Measurements from ENCODE around the gene SMTN.

- no peak for TF ChIP-seq POLR2A (IDR thresholded peaks at IDR 0.05)
- TF ChIP-seq, protein P1, sequence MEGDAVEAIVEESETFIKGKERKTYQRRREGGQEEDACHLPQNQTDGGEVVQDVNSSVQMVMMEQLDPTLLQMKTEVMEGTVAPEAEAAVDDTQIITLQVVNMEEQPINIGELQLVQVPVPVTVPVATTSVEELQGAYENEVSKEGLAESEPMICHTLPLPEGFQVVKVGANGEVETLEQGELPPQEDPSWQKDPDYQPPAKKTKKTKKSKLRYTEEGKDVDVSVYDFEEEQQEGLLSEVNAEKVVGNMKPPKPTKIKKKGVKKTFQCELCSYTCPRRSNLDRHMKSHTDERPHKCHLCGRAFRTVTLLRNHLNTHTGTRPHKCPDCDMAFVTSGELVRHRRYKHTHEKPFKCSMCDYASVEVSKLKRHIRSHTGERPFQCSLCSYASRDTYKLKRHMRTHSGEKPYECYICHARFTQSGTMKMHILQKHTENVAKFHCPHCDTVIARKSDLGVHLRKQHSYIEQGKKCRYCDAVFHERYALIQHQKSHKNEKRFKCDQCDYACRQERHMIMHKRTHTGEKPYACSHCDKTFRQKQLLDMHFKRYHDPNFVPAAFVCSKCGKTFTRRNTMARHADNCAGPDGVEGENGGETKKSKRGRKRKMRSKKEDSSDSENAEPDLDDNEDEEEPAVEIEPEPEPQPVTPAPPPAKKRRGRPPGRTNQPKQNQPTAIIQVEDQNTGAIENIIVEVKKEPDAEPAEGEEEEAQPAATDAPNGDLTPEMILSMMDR (IDR thresholded peaks at IDR 0.05): no peak
These were observed 13.0 kb downstream of the SMTN start for GRCh38 chr22:31094021-31094551.

Data from testis (tissue), 2 donors.